OCI-LY3 (cell line): Measurements from ENCODE around the gene TMEM125.

ENCODE experiments used
- EZH2phosphoT487 ChIP-seq: fragments of 200-600 bp; shearing (Covaris generic); IDR thresholded peaks from 2 replicates; pipeline ENCODE4 v1.6.1; 2018; ENCODE audit warnings: antibody characterized with exemption, mixed run types, low read depth
- TF ChIP-seq, protein P1 (sequence below): fragments of 200-600, 300-600 bp; sonication (generic); IDR thresholded peaks from 2 replicates; pipeline ENCODE4 v1.5.1; 2014; ENCODE audit warnings: antibody characterized with exemption, low read length, low read depth

DNA sequence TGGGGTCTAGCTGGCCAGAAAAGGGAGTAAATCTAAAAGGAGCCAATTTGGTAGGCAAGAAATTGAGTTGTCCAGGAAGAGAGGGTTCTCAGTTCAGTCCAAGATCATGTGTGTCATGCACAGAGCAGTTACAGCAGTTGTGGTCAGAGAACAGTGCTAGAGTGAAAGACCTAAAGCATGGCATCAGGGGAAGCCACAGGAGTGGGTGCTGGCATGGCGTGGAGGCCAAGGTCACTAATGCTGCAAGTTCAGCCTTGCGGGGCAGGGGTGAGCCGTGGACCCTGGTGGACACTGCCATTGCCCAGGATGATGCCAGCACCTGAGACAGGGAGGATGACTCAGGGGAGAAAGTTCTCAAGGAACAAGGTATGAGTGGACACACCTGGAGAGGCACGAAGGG lies 16.6 kb upstream of the TMEM125 start:
- TF ChIP-seq, protein P1, sequence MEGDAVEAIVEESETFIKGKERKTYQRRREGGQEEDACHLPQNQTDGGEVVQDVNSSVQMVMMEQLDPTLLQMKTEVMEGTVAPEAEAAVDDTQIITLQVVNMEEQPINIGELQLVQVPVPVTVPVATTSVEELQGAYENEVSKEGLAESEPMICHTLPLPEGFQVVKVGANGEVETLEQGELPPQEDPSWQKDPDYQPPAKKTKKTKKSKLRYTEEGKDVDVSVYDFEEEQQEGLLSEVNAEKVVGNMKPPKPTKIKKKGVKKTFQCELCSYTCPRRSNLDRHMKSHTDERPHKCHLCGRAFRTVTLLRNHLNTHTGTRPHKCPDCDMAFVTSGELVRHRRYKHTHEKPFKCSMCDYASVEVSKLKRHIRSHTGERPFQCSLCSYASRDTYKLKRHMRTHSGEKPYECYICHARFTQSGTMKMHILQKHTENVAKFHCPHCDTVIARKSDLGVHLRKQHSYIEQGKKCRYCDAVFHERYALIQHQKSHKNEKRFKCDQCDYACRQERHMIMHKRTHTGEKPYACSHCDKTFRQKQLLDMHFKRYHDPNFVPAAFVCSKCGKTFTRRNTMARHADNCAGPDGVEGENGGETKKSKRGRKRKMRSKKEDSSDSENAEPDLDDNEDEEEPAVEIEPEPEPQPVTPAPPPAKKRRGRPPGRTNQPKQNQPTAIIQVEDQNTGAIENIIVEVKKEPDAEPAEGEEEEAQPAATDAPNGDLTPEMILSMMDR, result no peak
- TF ChIP-seq EZH2phosphoT487, result no peak
